ENCODE measurements around the gene SNRPF.
A peak's percentile ranks its signal among the peaks of the same experiment; 100 is the strongest.
"Not testable (repeated sequence)": the region's sequence is repeated elsewhere in the genome, so short reads cannot be mapped to it uniquely, and the experiment has no call there.

Gene SNRPF

DNA sequence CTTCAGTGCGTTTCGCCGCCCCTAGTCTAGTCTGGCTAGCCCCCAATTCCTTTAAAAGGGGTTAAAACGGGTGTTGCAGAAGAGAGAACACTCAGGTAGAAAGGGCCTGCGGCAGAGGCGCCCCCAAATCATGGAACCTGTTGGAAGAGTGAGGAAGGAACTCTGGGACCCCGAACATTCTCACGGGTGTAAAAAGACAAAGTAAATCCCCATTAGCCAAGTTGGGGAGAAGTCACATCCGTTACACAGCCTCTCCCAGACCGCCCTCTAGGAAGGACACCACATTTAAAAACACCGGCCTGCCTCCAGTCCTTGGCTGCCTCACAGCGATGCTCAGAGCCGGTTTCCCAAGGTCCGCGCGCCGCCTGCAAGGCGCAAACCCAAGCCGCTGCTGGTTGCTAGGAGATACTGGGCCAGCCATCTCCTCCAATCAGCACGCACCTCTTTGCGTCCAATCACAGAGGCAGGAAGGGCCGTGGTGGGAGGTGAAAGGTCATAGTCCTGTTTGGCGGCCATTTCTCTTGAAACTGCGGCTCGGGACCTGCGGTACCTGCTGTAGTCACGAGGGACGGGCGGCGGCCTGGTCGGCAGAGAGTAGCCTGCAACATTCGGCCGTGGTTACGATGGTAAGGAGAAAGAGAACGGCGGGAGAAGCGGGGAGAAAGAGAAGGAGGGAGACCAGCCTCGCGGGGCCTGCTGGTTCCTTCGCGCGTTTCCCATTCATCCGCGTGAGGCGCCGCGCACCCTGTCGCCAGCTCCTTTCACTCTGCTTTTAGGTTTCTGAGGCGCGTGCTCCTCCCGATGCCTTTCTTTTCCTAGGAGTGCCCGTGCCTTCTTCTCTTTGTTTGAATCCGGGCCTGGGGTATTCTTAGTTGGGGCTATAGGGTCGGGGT lies at the start of gene SNRPF:
Gene SNRPF (plus strand): TSS at position 502 of the 893 bp plus-strand sequence. CDS start 122 bp downstream, at position 624.
- DNase-seq (ENCODE audit: extremely low spot score, insufficient read length, low read depth): peak; percentile 97
- peak; percentile 99 for FAIRE-seq

- no peak for FAIRE-seq
Observed at GRCh38 chr12:95809000-95809680, 49.6 kb upstream of the SNRPF start.

DNA sequence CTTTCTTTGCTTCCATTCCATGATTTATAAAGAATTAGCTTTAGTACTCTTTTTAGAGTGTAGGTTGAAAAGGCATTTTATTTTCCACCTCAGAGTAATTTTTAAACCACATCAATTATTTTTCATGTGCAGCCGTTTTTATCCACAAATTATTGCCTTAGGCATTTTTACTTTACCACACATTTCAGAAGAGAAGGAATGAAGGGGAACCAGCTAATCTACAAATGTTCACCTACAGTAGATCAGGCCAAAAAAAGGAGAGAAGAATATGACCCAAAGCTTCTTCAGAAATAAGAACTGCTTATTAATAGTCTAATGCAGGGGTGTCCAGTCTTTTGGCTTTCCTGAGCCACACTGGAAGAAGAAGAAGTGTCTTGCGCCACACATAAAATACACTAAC lies 48.3 kb upstream of the SNRPF start:
- DNase-seq (ENCODE audit: extremely low spot score, insufficient read length, low read depth) (no peak), FAIRE-seq (no peak)

More at GRCh38 chr12:95809000-95809680, 49.6 kb upstream of the SNRPF start:
- DNase-seq (ENCODE audit: extremely low spot score, insufficient read length, low read depth): no peak

GRCh38 chr12:95812155-95812554 lies 46.6 kb upstream of the SNRPF start:
- DNase-seq (ENCODE audit: extremely low spot score, insufficient read length, low read depth); FAIRE-seq: not testable (repeated sequence)

GRCh38 chr12:95815632-95816212 lies 43.0 kb upstream of the SNRPF start:
- DNase-seq (ENCODE audit: extremely low spot score, insufficient read length, low read depth) (no peak), FAIRE-seq (peak; percentile 57)

DNA sequence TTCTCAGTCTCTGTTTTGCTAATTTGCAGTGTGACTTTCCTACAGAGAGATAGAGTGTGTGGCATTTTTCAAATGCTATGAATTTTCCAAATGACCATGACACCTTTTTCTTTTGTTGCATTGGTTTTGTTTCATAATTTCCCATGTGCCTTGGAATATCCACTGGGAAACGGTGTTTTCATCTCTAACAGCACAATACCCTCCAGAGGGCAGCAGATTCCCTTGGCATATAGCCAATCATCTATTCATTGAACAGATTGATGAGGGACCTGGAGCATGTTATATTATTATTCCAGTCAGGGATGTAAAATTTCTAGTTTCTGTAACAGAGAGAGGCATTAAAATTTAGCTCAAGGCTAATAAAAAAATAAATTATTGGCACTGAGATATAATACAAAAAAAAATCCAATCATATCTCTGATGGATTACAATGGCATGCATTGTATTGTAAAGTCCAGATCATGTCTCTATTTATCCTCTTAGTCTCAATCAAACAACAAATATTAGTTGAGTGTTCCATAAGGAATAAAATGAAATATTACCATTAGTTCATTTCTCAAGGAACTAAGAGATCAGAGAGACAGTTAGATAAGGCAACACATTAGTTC lies 38.6 kb upstream of the SNRPF start:
- DNase-seq (ENCODE audit: extremely low spot score, insufficient read length, low read depth): no peak
- FAIRE-seq: no peak

DNA sequence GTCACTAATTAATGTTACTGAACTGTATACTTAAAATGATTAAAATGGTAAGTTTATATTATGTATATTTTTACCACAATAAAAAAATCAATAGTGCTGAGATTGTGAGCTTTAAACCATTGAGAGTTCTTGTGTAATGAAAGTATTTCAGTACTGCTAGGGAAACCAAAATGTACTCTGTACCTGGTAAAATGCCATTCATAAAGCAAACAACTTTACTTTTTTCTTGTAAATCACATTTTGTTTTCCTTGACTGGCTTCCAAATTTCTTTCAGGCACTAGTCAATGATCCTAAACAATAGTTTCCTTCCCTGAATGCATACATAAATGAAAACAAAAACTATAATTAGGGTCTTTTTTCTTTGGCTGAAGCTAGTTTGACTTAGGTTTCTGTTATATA lies 29.4 kb upstream of the SNRPF start:
- FAIRE-seq: no peak
- no peak for DNase-seq (ENCODE audit: extremely low spot score, insufficient read length, low read depth)

- DNase-seq (ENCODE audit: extremely low spot score, insufficient read length, low read depth): no peak
- FAIRE-seq: no peak
Observed at GRCh38 chr12:95830335-95831089, 28.2 kb upstream of the SNRPF start.

GRCh38 chr12:95834572-95834971 lies 24.2 kb upstream of the SNRPF start:
- no peak for FAIRE-seq
- no peak for DNase-seq (ENCODE audit: extremely low spot score, insufficient read length, low read depth)

GRCh38 chr12:95836185-95836609 lies 22.6 kb upstream of the SNRPF start:
- DNase-seq (ENCODE audit: extremely low spot score, insufficient read length, low read depth): no peak

GRCh38 chr12:95836630-95837239 lies 22.0 kb upstream of the SNRPF start:
- FAIRE-seq (no peak), DNase-seq (ENCODE audit: extremely low spot score, insufficient read length, low read depth) (no peak)

More at GRCh38 chr12:95836185-95836609, 22.6 kb upstream of the SNRPF start:
- no peak for FAIRE-seq

- no peak for DNase-seq (ENCODE audit: extremely low spot score, insufficient read length, low read depth)
- FAIRE-seq: no peak
Observed at GRCh38 chr12:95837240-95838038, 21.3 kb upstream of the SNRPF start.

GRCh38 chr12:95838125-95838524 lies 20.6 kb upstream of the SNRPF start:
- DNase-seq (ENCODE audit: extremely low spot score, insufficient read length, low read depth): no peak
- FAIRE-seq: no peak

DNA sequence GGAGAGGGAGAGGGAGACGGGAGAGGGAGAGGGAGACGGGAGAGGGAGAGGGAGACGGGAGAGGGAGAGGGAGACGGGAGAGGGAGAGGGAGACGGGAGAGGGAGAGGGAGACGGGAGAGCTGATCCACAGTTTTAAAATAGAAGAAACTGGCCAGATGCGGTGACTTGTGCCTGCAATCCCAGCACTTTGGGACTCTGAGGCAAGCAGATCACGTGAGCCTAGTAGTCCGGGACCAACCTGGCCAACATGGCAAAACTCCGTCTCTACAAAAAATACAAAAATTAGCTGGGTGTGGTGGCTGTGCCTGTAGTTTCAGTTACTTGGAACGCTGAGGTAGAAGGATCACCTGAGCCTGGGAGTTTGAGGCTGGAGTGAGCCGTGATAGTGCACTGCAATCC lies 16.3 kb upstream of the SNRPF start:
- DNase-seq (ENCODE audit: extremely low spot score, insufficient read length, low read depth); FAIRE-seq: not testable (repeated sequence)

DNA sequence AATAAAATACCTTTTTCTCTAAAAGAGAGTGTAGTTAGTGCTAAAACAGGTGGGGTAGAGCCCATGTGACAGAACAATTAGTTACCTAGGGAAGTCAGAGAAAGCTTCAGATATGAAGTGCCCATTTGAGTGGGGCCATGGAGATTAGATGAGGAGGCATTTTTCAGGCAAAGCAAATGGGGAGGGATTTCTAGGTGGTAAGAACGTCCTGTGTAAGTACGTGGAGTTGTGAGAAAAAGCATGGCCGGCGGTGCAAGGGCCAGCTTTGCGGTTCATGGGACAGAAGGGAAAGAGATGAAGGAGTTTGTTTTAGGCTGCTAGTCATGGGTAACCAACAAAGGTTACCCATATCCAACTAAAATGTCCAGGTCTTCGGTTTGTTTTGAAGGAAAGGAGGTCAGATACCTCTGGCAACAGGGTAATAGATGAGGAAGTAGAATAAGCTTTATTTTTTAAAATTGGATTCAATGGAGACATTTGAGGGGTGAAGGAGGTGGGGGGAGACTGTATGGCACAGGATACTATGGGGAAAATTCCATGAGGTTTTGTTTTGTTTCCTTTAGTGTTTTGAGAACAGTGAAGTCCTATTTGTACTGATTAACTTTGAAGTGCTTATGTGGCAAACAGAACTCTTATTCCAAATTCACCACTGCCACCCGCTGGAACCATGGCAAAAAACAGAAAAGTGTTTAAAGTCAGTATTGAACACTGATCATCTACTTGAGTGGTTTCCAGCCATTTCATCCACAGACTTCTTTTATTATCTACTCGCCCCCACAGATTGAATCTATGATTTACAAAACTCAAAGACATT lies 10.0 kb upstream of the SNRPF start:
- DNase-seq (ENCODE audit: extremely low spot score, insufficient read length, low read depth) (no peak), FAIRE-seq (peak; percentile 56)

DNA sequence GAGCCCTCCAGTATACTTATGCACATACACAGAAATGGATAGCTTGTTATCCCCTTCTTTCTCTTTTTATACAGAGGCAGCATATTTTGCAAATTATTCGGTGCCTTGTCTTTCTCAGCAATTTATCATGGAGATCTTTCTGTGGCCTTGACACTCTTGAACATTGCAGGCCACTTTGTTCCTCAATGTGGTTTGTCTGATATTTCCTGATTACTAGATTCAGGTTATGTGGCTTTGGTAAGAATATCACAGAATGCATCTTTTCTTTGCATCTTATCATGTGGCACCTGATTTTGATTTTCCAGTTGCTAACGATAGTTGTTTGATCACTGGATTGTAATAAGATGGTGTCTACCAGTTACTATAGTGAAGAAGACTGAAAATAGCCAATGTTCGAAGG lies 7.1 kb upstream of the SNRPF start:
- no peak for DNase-seq (ENCODE audit: extremely low spot score, insufficient read length, low read depth)
- FAIRE-seq: no peak

DNA sequence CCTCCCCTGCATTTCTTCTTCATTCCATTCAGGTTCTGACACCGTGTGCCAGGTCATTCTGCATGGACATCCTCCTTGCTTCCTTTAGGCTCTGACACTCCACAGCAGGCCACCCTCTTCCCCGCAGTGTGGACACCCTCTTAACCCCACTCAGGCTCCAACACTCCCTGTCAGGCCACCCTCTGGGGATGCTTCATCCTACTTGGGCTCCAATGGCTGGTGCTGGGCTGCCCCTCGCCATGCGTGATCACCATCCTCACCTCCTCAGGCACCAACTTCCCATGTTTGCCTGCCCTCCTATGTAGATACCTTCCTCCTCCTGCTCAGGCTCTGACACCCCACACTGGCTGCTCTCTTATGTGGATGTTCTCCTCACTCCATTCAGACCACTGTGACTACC lies 6.6 kb upstream of the SNRPF start:
- FAIRE-seq (no peak), DNase-seq (ENCODE audit: extremely low spot score, insufficient read length, low read depth) (no peak)

DNA sequence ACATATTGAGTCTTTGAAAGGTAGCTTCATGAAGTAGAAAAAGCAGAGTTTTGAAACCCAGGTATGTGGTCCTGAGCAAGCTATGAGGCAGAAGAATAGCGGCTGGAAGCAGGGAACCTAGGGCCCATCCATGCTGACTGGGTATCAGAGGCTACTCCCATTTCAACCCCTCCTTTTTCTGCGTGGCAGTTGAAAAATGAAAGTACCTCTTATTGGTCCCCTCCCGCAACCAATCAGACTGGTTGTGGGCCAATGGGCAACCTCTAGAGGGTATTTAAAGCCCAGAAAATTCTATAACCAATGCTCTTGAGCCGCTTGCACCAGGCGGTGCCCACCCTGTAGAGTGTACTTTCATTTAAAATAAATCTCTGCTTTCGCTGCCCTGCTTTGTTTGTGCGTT lies 1.6 kb upstream of the SNRPF start:
- no peak for FAIRE-seq
- DNase-seq (ENCODE audit: extremely low spot score, insufficient read length, low read depth): no peak

Data from GM18507 (cell line).